SU-DHL-6 (cell line): ENCODE results near the gene AGBL4.

ENCODE experiments used
- CTCF ChIP-seq: fragments of 200-600 bp; sonication (generic); IDR thresholded peaks from one replicate; pipeline ENCODE4 v1.5.1; 2017; ENCODE audit warnings: antibody characterized with exemption, mild to moderate bottlenecking, low read length, moderate library complexity; ENCODE audit not compliant: insufficient read depth, poor library complexity, severe bottlenecking
- EZH2phosphoT487 ChIP-seq: fragments of 200-600 bp; sonication (generic), shearing (Covaris generic); conservative IDR thresholded peaks from 2 replicates; pipeline ENCODE4 v1.6.1; 2018; ENCODE audit warnings: mild to moderate bottlenecking, antibody characterized with exemption, low read length, moderate library complexity, mixed read lengths

GRCh38 chr1:49102752-49103151 is 921.0 kb downstream of the AGBL4 start:
- TF ChIP-seq EZH2phosphoT487 = no peak
- no peak for TF ChIP-seq CTCF
